ENCODE results near the gene ZNF12.
A peak's percentile ranks its signal among the peaks of the same experiment; 100 is the strongest.
"Not testable (repeated sequence)": the region's sequence is repeated elsewhere in the genome, so short reads cannot be mapped to it uniquely, and the experiment has no call there.

Gene ZNF12

DNA sequence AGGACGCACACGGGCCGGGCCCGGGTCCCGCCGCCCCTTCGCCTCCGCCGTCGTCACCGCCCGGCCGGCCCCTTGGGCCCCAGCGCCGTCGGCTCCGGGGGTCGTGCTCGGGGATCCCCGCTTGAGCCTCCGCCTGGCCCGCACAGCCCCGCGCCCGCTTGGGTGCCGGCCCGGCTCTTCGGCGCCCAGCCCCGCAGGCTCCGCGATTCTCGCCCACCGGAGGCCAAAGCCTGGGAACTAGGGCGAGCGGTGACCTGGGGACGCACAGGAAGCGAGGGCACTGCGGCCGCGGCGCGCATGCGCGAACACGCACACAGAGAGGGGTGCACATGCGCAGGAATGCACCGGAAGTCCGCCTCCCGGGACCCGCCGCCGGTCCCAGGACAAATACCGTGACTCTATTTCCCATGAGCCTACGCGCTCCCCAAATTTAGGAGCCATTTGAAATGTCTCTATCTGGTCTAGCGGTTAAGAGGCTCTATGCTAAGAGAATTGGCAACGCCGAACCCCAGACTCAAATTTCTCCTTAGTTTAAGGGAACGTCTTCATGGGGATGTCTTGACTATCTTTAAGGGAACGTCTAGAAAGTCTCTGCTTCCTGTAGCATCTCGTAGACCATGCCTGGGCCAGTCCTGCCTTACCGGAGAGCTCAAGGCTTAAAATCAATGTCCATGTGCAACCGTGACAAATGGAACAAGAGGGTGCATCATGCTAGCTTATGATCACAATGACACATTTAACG lies at the start of gene ZNF12:
Gene ZNF12 (minus strand): TSS at position 282 of the 742 bp plus-strand sequence. CDS start 1,774 bp downstream, outside the sequence.
- peak; percentile 93 for DNase-seq

DNA sequence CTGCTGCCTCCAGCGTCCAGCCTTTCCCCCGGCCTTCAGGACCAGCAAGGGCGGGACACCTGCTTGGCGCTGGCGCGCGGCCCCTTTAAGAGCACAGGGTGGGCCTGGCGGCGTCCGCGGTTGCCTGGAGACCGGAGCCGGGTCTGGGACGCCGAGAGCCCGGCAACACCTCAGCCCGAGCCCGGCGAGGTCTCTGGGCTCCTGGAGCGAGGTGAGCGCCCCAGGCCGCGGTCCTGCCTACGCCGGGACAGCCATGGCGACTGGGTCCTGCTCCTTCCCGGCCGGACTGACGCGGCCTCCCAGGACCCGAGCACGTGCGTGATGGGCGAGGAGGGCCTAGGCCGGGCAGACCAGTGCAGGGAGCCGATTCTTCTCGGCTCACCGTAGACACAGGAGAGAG lies 47.2 kb upstream of the ZNF12 start, which contains the start of gene RSPH10B2:
Gene RSPH10B2 (plus strand): TSS at position 140 of the 400 bp plus-strand sequence. CDS start 3,575 bp downstream, outside the sequence.
- not testable (repeated sequence) for DNase-seq

DNA sequence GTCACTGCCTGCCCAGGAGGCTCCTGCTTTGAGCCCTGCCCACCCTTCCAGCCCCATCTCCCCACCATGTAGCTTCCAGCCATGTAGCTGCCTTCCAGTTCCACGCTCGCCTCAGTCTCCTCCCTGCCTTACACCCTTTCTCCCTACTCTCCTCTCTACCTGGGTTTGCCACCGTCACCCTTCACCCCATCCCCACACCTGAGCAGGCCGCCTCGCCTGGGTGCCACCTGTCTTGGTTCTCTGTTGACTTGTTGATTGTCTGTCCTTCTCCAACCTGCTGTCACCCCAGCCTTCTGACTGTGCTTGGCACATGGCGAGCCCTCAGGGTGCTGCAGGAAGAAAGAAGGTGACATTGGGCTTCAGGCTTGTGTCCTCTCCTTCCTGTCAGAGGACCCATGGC lies 43.4 kb upstream of the ZNF12 start:
- DNase-seq = not testable (repeated sequence)

DNA sequence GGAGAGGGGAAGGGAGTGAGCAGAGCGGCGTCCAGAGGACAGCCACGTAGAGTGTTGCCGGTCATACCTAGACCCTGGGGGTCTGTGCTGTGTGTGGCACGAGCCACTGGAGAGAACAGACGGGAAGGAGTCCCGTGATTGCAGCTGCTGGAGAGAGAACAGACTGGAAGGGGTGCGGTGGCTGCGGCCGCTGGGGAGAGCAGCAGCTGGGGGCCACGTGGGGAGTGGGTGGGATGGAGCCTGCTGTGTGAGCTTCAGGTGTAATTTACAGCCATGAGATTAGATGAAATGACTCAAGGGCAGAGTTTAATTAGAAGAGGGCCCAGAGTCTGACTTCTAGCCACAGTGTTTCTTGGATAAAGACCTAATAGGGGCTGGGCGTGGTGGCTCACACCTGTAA lies 42.6 kb upstream of the ZNF12 start:
- not testable (repeated sequence) for DNase-seq

DNA sequence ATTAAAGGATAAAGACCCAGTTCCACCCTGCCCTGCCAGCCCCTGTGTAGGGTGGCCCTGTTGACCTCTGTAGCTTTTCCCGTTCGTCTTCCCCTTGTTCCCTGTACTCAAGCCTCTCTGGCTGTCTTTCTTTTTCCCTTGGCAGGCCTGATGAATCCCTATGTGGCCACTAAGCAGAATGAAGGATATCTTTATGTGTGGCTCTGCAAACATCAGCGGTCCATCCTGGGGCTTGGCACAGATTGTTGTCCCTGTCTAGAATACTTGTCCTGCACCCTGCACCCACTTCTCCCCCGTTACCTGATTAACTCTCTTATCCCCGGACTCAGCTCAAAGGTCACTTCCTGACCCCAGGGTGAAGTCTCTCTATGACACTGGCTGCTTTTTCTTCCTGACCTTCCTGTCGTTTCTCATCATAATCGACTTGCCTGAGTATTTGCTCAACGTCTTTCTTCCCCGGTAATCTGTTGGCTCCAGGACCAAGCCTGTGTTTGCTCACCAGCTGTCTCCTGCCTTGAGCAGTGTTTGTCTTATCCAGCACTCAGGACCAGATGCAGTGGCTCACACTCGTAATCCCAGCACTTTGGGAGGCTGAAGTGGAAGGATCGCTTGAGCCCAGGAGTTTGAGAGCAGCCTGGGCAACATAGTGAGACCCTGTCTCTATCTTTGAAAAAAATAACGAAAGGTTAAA lies 37.8 kb upstream of the ZNF12 start:
- DNase-seq = not testable (repeated sequence)

DNA sequence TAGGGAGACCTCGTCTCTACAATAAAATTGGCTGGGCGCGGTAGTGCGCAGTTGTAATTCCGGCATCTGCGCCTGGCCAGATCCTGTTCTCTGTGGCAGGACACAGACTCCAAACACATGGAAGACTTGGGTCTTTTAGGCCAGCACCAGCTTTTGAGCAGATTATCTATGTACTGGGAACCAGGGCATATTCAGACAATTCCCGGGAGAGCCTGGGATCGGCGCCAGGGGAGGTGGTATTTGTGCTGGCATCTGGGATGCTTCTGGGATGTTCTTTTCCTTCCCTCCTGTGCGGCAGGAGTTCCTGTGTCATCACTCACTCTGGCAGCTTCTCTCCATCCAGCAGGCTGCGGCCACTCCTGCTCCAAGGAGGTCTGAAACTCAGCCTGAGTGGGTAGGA lies 31.7 kb upstream of the ZNF12 start:
- not testable (repeated sequence) for DNase-seq

DNA sequence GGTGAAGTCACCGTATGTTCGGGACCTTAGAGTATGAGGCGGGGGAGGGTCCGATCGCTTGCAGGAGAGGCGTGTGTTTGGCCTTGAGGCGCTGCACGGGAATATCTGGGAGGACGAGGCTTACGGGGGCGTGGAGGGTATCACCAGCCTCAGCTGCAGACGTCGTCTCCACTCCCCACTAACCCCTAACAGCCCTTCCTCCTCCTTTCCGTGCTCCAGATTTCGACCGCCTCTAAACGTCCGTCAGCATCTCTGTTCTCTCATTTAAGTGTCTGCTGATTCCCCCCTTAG lies 23.5 kb upstream of the ZNF12 start:
- no peak for DNase-seq

DNA sequence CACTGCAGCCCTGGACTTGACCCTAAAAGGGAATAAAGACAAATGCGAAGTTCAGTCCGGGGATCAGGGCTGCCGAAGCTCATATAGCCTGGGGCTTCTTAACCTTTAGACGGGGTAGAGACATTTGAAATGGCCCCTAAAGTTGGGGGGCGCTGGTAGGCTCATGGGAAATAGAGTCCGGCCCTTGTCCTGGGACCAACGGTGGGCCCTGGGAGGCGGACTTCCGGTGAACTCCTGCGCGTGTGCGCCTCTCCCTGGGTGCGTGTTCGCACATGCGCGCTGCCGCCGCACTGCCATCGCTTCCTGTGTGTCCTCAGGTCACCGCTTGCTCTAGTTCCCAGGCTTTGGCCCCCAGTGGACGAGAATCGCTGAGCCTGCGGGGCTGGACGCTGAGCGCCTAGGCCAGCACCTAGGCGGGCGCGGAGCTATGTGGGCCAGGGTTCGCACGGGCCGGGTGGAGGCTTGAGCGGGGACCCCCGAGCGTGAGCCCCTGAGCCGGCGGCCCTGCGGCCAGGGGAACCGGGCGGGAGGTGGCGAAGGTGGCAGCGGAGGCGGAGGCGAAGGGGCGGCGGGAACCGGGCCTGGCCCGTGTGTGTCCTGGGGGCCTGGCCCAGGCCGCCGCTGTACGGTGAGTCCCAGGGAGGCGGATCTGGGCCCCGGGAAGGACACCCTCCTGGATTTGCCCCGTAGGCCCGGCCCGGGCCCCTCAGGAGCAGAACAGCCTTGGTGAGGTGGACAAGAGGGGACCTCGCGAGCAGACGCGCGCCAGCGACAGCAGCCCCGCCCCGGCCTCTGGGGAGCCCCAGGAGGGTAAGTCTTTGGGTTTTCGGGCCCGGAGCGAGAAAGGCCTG lies 23.0 kb upstream of the ZNF12 start:
- peak; percentile 73 for DNase-seq

DNA sequence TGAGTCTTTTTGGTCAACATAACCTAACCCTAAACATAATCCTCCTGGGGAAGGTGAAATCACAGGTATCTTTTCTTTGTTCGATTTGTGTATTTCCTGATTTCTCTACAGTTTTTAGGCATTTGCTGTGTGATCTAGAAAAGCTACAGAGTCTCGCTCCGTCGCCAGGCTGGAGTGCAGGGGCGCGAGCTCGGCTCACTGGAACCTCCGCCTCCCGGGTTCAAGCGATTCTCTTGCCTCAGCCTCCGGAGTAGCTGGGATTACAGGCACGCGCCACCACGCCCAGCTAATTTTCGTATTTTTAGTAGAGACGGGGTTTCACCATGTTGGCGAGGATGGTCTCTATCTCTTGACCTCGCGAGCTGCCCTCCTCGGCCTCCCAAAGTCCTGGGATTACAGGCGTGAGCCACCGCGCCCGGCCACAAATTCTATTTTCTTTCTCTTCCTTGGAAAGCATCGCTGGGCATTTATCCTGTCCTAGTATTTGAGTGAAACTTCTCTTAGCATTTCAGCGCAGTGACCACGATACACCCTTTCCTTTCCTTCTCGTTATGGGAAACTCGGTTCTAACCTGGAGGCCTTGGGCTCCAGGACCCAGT lies 22.2 kb upstream of the ZNF12 start:
- DNase-seq = not testable (repeated sequence)

DNA sequence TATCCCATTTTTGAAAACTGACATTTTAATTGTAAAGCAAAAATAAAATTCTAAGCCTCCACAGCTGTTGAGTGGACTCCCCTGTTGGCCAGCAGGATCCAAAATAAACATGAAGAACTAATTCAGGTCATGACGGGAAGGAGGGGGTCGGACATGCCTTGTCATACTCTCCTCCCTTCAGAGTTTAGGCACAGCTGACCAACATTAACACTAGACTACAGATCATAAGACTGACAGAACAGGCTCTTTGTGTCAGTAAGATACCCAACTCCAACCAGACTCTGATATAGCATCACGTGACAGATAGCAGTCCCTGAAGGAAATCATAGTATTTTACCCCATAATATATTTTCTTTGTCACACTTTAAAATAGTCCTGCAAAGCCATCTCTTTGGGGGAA lies 20.9 kb upstream of the ZNF12 start:
- no peak for DNase-seq

DNA sequence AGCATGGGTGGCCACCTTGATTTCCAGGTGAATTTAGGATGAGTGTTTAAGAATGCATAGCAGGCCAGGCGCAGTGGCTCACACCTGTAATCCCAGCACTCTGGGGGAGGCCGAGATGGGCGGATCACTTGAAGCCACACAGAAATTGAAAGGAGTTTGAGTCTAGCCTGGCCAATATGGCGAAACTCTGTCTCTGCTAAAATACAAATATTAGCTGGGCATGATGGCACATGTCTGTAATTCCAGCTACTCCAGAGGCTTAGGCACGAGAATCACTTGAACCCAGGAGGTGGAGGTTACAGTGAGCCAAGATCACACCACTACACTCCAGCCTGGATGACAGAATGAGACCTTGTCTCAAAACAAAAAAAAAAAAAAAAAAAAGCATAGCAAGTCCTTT lies 19.6 kb upstream of the ZNF12 start:
- DNase-seq = not testable (repeated sequence)

DNA sequence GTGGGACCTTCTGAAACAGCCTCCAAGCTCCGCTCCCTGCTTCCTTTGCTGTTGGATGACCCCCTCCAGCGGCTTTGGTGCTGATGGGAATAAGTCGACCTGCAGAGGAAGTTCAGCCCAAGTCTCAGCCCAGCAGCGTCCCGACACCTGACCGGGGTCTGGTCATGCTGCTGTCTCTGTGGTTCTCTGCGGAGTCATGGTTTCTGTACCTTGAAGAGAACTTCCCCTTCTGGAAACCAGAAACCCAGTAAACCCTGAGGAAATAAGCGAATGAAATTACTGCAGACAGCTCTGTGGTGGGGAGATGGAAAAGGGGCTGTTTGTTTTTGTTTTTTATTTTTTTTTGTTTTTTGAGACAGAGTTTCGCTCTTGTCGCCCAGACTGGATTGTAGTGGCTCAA lies 18.3 kb upstream of the ZNF12 start:
- no peak for DNase-seq

DNA sequence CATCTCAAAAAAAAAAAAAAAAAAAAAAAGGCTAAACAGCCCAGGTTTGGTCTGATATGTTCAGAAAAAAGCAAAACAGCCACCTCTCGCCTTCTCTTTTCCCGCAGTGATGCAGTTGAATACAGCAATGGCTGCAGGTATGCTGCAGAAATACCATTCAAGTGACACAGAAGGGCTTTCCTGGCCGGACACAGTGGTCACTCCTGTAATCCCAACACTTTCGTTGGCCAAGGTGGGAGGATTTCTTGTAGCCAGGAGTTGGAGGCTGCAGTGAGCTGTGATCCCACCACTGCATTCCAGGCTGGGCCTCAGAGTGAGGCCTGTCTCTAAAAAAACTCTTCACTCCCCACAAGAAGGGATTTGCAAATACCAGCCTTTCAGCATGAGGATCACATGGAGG lies 17.6 kb upstream of the ZNF12 start:
- not testable (repeated sequence) for DNase-seq

DNA sequence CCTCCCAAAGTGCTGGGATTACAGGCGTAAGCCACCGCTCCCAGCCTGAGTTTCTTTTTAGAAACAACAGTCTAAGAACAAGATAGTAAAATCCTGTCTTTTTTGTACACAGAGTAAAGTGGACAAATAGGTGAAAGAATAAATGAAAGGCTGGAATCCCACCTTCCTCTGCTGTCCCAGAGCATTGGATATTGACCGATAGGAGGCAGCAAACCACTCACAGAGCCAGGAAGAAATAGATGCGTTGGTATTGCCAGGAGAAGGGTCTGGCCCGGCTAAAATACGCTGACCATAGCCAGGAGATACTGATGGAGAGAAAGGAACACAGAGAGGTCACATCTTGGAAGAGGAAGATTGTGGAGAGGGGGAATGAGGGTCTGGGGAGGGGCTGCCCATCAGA lies 11.4 kb upstream of the ZNF12 start:
- no peak for DNase-seq

DNA sequence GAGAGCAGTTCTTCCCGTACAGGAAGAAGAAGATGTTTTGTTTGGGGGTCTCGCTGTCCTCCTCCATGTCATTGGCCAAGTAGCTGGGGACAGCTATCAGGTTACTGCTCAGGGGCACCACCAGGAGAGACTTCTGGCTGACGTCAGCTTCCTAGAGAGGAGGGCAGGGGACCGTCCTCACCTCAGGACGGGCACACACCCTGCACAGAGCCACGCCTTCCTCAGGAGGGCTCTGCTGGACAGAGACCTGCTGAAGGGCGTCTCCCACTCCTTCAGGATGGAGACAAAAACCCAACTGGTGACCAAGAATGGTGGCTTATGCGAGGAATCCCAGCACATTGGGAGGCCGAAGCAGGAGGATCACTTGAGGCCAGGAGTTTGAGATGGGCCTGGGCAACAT lies 9.2 kb upstream of the ZNF12 start:
- DNase-seq = not testable (repeated sequence)

DNA sequence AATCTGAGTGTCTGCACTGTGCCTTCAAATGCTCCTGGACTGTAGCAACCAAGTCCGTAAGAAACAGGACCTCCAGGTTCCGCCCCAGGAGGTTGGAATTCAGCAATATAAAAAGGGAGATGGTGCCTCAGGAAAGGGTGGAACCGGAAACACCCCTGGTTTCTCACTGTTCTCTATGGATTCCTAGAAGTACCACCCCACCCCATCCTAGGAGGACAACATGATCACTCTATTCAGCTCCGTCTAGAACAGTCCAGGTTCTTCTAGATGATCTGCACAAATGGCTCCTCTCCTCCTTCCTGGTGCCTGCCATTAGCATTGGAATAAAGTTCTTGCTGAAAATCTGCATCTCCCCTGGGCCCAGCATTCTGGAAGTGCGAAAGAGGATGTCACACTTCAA lies 7.6 kb upstream of the ZNF12 start:
- no peak for DNase-seq

DNA sequence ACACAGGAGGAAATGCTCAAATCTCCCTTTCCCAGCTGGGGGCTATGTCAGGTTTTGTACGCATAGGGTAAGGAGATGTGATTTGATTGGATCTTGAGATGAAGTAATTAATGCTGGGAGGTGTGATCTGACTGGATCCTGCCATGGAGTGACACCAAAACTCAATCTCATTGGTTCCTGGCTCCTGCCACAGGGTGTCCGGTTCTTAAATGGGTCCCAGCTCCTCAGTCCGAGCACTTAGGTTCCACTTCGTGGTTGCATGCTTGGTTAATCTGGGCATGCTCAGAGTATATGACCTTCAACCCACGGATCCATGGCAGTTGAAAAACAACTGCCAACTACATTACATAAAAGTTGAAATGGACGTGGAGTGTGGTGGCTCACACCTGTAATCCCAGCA lies 3.1 kb upstream of the ZNF12 start:
- DNase-seq = no peak

DNA sequence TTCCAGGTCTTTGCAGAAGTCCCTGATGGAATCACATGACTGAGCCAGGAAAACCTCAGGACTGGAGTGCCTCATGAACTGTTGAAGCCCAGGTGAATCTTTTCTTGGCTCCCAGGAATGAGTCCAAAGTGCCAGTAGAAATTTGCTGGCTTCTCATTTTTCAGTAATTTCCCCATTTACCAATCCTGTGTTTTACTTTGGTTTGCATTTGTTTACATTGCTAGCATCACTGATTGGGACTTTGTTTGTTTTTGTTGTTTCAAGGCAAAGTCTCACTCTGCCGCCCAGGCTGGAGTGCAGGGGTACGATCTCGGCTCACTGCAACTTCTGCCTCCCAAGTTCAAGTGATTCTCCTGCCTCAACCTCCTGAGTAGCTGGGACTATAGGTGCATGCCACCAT lies 1.6 kb upstream of the ZNF12 start:
- no peak for DNase-seq

DNA sequence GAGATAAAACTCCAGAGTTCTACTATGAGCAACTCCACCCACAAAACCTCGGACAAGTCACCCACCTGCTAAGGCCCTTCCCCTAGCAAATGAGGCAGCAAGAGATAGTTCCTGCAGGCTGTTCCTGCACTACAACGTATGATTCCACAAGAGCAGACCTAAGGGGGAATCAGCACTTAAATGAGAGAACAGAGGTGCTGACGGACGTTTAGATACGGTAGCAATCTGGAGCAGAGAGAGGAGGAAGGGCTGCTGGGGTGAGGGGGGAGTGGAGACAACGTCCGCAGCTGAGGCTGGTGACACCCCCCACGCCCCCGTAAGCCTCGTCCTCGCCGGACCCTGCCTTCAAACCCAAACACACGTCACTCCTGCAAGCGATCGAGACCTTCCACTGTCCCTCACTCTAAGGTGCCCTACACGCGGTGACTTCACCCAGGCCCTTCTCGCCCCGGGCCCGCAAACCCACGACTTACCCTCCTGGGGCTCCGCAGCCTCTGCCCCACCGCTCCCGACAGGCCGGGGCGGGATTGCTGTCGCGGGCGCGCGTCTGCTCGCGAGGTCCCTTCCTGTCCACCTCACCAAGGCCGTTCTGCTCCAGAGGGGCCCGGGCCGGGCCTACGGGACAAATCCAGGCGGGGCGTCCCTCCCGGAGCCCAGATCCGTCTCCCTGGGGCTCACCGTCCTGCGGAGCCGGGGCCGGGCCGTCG lies 635 bp downstream of the ZNF12 start:
- DNase-seq = peak; percentile 13

DNA sequence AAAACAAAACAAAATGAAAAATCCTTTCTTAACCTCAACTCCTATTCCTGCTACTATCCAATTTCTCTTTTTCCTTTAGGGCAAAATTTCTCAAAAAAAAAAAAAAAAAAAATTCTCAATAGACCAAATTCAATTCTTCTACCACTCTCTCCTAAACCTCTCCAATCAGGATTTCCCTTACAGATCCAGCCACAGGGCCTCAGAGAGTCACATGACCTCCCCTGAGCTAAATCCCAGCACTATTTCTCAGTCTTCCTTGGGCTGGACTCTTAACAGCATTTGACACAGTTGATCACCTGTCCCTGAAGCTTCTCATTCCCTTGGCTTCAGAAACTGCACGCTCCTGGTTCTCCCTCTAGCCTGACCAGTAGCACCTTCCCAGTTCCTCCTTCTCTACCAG lies 4.9 kb downstream of the ZNF12 start:
- DNase-seq = no peak

DNA sequence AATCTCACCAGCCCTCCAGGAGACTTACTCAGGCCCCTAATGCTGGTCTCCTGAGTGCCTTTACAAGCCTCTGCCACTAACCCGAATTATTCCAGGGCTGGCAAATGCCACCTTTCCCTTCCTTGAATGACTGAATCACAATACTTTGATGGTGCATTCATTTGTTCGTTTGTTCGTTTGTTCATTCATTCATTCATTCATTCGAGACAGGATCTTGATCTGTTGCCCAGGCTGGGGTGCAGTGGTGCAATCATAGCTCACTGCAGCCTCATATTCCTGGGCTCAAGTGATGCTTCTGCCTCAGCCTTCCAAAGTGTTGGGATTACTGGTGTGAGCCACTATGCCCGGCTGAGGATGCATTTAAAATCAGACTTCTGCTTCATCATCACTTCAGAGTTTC lies 6.0 kb downstream of the ZNF12 start:
- DNase-seq = no peak

DNA sequence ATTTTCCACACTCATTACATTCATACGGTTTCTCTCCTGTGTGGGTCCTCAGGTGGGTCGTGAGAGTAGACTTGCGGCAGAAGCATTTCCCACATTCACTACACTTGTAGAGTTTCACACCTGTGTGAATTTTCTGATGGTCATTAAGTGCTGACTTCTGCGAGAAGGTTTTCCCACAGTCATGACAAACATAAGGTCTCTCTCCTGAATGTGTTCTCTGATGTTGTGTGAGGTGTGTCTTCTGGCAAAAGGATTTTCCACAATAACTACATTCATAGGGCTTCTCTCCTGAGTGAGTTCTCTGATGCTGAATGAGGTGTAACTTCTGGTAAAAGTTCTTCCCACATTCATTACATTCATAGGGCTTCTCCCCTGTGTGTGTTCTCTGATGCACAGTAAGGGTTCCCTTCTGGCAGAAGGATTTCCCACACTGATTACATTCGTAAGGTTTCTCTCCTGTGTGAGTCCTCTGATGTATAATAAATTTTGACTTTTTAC lies 15.1 kb downstream of the ZNF12 start:
- DNase-seq = no peak
